Endometrium (tissue), 2 donors: ENCODE measurements around the gene TIMP3.
"Not testable (repeated sequence)": the region's sequence is repeated elsewhere in the genome, so short reads cannot be mapped to it uniquely, and the experiment has no call there.

Experiments
- FAIRE-seq: peaks from 2 replicates; lab custom pipeline; 2012; peaks lifted over from hg19 to GRCh38; lab: Jason Lieb, UNC
- donor health status: control.
- donor health status: control.

Gene TIMP3

GRCh38 chr22:32855045-32855756 is 53.7 kb downstream of the TIMP3 start:
- no peak for FAIRE-seq

- FAIRE-seq: no peak
These were observed 56.7 kb downstream of the TIMP3 start for GRCh38 chr22:32858121-32858703.

- FAIRE-seq: no peak
These were observed 57.5 kb downstream of the TIMP3 start for GRCh38 chr22:32858957-32859356.

- no peak for FAIRE-seq
These were observed 58.2 kb downstream of the TIMP3 start for GRCh38 chr22:32859743-32860142.

DNA sequence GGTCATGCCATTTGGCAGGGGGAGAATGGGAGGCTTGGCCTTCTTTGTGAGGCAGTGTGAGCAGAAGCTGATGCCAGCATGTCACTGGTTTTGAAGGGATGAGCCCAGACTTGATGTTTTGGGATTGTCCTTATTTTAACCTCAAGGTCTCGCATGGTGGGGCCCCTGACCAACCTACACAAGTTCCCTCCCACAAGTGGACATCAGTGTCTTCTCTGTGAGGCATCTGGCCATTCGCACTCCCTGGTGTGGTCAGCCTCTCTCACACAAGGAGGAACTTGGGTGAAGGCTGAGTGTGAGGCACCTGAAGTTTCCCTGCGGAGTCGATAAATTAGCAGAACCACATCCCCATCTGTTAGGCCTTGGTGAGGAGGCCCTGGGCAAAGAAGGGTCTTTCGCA is 59.8 kb downstream of the TIMP3 start:
- no peak for FAIRE-seq

GRCh38 chr22:32862083-32862482 is 60.6 kb downstream of the TIMP3 start:
- no peak for FAIRE-seq

GRCh38 chr22:32862936-32863661 is 61.6 kb downstream of the TIMP3 start:
- FAIRE-seq: no peak

DNA sequence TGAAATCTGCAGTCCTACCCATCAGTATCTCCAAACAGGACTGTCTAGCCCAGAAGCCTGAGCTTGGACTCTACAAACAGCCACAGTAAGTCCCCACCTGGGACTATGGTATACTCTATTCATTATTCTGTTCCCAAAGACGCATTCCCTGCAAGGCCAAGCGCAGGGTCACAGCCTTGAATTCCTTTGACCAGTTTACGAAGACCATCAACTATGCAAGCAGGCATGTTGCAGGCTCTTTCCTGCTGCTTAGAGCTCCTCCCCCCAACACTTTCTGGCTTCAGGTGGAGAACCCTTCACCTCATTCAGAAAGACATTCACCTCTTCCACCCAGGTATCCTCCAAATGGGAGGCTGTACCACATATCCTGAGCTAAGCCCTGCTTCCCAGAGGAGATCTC is 62.5 kb downstream of the TIMP3 start:
- no peak for FAIRE-seq

GRCh38 chr22:32864596-32864995 is 63.1 kb downstream of the TIMP3 start:
- no peak for FAIRE-seq

DNA sequence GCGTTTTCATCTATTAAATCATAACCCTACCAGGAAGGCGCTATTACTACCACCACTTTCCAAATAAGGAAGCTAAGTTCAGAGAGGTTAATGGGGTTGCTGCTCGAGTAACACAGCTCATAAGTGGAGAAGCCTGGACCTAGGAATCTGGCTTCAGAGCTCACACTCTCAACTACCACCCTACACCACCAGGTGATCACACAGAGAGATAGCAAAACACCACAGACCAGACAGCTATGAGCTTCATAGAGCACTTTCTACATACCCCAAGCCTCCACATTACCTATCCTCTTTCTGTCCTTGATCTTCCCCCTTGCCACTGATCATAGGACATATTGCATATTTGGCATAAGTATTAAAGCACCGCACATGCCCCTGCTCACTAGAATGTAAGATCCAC is 65.4 kb downstream of the TIMP3 start:
- FAIRE-seq: no peak

DNA sequence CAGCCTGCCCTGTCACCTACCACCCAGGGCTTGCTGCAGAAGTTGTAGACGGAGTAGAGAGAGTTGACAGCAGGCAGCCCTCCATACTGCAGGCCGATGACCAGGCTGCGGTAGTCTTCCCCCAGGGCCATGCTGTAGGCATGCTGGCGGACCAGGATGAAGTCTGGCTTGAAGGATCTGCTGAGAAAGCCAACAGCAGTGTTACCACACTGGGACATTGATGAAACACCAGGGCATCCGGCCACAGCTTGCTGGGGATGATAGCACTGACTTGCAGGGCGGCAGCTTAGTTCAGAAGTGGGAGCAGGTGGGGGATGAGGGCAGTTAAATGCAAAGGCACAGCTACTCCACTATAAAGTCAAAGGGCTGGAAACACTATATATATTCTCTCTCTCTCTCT is 67.4 kb downstream of the TIMP3 start:
- FAIRE-seq: no peak

GRCh38 chr22:32870474-32870873 is 69.0 kb downstream of the TIMP3 start:
- FAIRE-seq: no peak

DNA sequence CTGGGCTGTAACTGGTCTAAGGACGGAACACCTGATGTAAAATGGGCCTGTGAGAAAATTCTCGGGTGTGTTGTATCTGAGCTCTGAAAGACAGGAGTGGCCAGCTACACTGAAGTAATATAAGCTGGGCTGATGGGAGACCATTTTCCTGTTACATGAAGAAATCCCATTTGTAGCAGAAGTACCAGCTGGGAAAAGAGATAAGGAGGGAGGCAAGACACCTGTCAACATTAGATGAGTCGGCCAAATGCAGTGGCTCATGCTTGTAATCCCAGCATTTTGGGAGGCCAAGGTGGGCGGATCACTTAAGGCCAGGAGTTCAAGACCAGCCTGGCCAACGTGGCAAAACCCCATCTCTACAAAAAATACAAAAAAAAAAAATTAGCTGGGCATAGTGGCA is 72.1 kb downstream of the TIMP3 start:
- FAIRE-seq: not testable (repeated sequence)

DNA sequence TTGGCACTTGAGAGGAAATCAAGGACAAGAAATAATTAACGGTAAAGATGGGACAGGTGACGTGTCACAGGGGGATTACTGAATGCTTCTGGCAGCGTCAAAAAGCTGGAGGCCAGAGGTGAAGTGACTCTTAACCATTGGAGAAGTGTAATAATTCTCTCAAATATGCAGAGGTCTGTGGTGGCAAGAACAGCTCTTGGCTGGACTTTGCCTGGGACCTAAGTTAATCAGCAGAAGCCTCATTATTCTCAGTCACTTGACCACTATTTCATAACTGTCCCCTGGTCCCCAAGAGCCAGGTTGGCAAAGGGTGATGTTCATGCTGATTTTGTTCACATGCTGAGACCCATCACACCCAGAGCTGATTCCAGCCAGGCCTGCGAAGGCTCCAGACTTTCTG is 72.9 kb downstream of the TIMP3 start:
- FAIRE-seq: no peak

DNA sequence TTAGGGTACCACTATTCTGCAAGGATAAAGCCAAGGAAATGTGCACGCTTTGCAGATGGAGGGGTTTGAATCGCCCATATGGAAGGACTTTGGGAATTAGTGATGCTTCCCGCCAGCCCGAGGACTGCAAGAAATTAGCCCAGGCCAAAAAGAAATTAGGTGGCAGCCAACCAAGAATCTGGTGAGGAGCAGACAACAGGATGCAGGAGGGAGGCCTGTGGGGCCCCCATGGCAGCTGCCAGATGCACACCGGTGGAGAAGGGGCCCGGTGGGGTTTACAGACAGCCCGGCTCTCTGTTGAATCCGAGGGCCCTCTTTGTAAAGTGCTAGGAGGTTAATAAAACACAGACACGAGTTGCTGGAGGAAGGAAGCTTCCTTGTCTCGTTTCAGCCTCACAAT is 73.5 kb downstream of the TIMP3 start:
- FAIRE-seq: no peak

- FAIRE-seq: no peak
These were observed 75.0 kb downstream of the TIMP3 start for GRCh38 chr22:32876516-32876915.

GRCh38 chr22:32877196-32877595 is 75.7 kb downstream of the TIMP3 start:
- no peak for FAIRE-seq

DNA sequence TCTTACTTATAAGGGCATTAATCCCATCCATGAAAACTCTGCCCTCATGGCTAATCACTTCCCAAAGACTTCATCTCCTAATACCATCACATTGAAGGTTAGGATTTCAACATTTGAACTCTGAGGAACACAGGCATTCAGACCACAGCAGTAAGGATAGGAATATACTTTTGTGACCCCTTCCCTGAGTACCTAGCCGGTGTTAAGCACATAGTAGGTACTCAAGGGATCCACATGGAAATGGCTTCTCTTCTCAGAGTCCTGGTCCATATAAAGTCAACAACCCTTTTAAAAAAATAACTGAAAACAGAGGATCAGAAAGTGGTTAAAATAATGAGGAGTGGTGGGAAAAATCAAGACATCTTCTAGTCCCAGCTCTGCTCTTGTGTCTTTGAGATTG is 78.0 kb downstream of the TIMP3 start:
- FAIRE-seq: no peak

DNA sequence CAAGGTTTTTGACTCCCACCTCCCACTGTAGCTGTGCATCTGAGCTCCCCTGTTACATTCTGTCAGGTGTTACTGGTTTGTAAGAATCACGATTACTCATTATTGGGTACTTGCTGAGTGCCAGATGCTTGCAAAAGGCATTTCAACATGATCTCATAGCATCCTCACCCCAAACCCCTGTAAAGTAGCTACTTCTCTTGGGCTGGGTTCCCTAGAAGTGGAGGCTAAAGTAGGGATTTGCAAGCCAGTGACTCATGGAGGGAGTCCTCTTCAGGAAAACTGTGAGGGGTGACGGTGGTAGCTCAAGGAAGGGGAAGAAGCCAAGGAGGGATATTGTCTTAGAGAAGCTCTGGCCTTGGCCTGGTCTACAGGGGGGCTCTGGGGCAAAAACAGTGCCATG is 78.6 kb downstream of the TIMP3 start:
- no peak for FAIRE-seq

DNA sequence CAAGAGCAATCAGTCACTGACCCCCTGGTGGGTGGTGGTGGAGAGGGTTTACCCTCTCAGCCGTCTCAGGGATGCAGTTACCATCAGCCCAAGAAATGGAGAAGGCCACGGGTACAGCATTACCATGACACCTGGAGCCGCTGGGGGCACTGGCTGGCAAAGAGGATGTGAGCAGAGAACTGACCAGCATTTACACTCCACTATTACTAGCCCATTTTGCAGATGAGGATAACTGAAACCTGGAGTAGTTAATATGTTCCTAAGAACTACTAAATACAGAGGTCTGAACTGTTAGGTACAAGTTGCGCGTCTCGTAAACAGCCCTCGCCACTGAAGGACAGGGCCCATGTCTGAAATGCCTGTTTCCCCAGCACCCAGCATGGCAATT is 79.0 kb downstream of the TIMP3 start:
- no peak for FAIRE-seq

DNA sequence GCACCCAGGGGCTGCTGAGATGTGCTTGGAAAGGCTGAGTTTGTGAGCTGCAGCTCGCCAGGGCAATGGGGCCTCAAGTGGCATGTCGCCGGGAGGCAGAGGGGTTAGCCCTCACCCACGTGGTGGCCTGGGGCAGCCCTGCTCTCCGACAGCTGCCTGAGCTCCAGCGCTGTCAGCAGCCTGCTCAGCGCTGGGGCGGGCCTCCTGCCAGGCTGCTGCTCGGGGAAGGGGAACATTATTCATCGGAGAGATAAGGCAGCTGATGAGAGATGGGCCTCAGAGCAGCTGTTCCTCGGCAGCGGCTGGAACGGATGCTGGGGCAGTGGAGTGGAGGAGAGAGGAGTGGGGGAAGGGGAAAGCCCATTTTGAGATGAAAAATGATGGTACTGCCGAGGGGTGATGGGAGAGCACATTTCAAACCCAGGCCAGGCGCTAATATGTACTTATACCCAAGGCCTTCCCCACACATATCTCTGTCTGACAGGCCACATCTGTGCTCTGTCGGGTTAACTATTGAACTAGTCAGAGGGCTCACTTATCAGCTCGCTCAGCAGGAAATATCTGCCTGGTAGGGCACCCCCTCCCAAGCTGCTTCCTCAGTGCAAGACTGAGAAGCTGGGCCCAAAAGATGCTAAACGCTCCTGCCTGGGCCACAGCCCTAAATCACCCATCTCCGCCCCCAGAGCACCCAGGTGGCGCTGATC is 79.5 kb downstream of the TIMP3 start:
- FAIRE-seq: no peak

GRCh38 chr22:32882360-32882755 is 80.9 kb downstream of the TIMP3 start:
- no peak for FAIRE-seq
